Ectodermal cell (in vitro differentiated cells): ENCODE results near the gene GOLM1.

ENCODE experiments used
- H3K27ac ChIP-seq: 2 replicates; pipeline ENCODE4 v1.7.0; 2013; ENCODE audit warnings: mild to moderate bottlenecking, low read depth, low read length; ENCODE audit not compliant: insufficient read depth, poor library complexity, severe bottlenecking
- H3K27me3 ChIP-seq: 2 replicates; pipeline ENCODE4 v1.7.0; 2013; ENCODE audit warnings: mild to moderate bottlenecking, low read length; ENCODE audit not compliant: insufficient read depth, control insufficient read depth, poor library complexity, severe bottlenecking
- H3K36me3 ChIP-seq: one replicate; pipeline ENCODE4 v1.7.0; 2013; ENCODE audit warnings: low read length; ENCODE audit not compliant: control insufficient read depth, insufficient read depth
- H3K4me1 ChIP-seq: one replicate; pipeline ENCODE4 v1.7.0; 2013; ENCODE audit warnings: low read length; ENCODE audit not compliant: control insufficient read depth, insufficient read depth
- H3K4me3 ChIP-seq: 2 replicates; pipeline ENCODE4 v1.7.0; 2013; ENCODE audit warnings: low read depth, low read length, control low read depth; ENCODE audit not compliant: insufficient read depth
- H3K9me3 ChIP-seq: 2 replicates; pipeline ENCODE4 v1.7.0; 2013; ENCODE audit warnings: mild to moderate bottlenecking, low read length, moderate library complexity; ENCODE audit not compliant: control insufficient read depth
- WGBS, 2 experiments: methylation state at CpG; one replicate each; pipeline ENCODE4 v1.1.7; 2013; ENCODE audit warnings: missing lambda C conversion rate in 2 of 2; 5-methylcytosine and 5-hydroxymethylcytosine counted together

GOLM1 gene

DNA sequence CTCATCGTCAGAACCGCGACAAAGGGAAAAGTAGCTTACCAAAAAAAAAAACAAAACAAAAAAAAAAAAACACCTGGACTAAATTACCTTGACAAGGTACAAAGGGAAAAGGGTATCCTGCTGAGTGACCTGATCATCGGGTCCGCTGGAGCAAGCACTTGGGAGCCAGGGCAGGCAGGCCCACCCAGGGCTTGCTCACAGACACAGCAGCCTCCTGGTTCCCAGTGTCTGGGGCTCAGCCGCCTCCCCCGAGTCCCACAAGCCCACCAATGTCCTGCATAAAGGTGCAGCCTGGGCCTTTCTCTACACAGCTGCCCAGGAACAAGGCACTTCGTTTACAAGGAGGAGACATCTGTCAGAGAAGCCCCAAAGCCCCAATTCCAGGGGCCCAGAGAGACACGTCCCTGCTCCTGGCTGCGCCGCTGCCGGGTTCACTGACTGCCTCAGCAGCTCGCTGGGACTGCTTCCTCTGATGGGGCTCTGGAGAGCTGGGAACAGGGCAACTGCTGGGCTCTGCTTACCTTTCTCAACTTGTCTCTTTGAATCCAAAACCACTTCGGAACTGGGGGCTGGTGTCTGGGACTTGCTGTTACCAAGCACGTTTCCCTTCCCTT lies 63.4 kb downstream of the GOLM1 start:
- H3K36me3 ChIP-seq: peaks cover 27% of the 10 kb centered on the region
- H3K27me3 ChIP-seq: no peaks in the 10 kb centered on the region
- no peak overlapping the region for H3K4me3 ChIP-seq
- H3K27ac ChIP-seq: no peak overlapping the region
- H3K9me3 ChIP-seq: no peaks in the 10 kb centered on the region
- WGBS, 2 experiments: 88 to 90% methylated on average over 15 of the region's 15 CpGs
- H3K4me1 ChIP-seq: no peaks in the 10 kb centered on the region

GRCh38 chr9:86034863-86035734 lies 64.3 kb downstream of the GOLM1 start:
- WGBS, 2 experiments: 80 to 82% methylated on average over 17 of the region's 17 CpGs
- no peak overlapping the region for H3K4me3 ChIP-seq
- no peaks in the 10 kb centered on the region for H3K4me1 ChIP-seq

GRCh38 chr9:86027767-86028166 lies 71.6 kb downstream of the GOLM1 start:
- no peaks in the 10 kb centered on the region for H3K9me3 ChIP-seq
- H3K4me3 ChIP-seq: no peak overlapping the region
- no peak overlapping the region for H3K27ac ChIP-seq
- peaks cover 27% of the 10 kb centered on the region for H3K36me3 ChIP-seq
- WGBS, 2 experiments: 99 to 100% methylated on average over 2 to 3 of the region's 4 CpGs
- H3K4me1 ChIP-seq: no peaks in the 10 kb centered on the region
- no peaks in the 10 kb centered on the region for H3K27me3 ChIP-seq

More at GRCh38 chr9:86034863-86035734, 64.3 kb downstream of the GOLM1 start:
- H3K27ac ChIP-seq: no peak overlapping the region
- no peaks in the 10 kb centered on the region for H3K9me3 ChIP-seq
- peaks cover 21% of the 10 kb centered on the region for H3K36me3 ChIP-seq
- no peaks in the 10 kb centered on the region for H3K27me3 ChIP-seq

- Histone ChIP-seq H3K27me3 (no peaks in the 10 kb centered on the region), H3K9me3 (no peaks in the 10 kb centered on the region), H3K4me3 (no peak overlapping the region), H3K27ac (no peak overlapping the region), H3K36me3 (peaks cover 27% of the 10 kb centered on the region), H3K4me1 (no peaks in the 10 kb centered on the region)
- 93 to 100% methylated on average over 2 to 3 of the region's 3 CpGs for WGBS, 2 experiments
Measured at GRCh38 chr9:86022687-86023266, 76.6 kb downstream of the GOLM1 start.

DNA sequence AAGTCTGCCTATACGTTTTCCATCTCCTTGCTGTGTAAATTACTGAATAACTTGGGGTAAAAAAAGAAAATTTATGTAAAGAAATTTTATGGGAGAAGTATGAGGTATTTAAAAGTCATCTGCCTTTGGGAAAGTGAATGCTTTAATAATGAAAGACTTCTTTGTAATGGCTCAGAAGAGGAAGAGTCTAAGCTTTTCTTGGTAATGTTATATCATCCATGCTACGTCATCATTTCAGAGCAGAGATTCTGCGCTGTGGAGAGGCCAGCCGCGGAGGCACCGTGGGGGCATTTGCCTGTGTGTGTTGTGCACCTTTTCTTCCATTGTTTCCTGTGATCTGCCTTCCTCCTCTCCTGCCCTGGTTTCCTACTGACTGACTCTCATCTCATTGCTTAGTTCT lies 78.2 kb downstream of the GOLM1 start:
- no peaks in the 10 kb centered on the region for H3K27me3 ChIP-seq
- H3K4me3 ChIP-seq: no peak overlapping the region
- H3K27ac ChIP-seq: no peak overlapping the region
- no peaks in the 10 kb centered on the region for H3K4me1 ChIP-seq
- WGBS, 2 experiments: 94 to 95% methylated on average over 6 of the region's 6 CpGs
- no peaks in the 10 kb centered on the region for H3K9me3 ChIP-seq
- H3K36me3 ChIP-seq: peaks cover 26% of the 10 kb centered on the region

DNA sequence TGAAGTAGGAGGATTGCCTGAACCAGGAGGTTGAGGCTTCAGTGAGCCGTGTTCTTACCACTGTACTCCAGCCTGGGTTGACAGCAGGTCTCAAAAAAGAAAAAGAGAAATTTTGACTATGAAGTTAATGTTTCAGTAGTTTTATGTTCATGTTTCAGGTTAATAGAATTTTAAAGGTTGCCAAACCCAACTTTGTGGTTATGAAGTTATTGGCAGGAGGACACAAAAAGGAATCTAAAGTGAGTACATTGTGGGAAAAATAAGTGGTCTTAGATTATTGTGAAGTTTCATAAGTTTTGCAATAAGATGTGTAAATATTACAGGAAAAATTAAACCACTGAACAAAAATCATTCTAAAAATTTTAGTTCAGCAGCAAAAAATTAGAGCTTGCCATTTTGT lies 78.6 kb downstream of the GOLM1 start:
- Histone ChIP-seq H3K4me3 (no peak overlapping the region), H3K9me3 (no peaks in the 10 kb centered on the region), H3K27me3 (no peaks in the 10 kb centered on the region), H3K27ac (no peak overlapping the region), H3K36me3 (peaks cover 23% of the 10 kb centered on the region), H3K4me1 (no peaks in the 10 kb centered on the region)
- 86 to 95% methylated on average over 1 of the region's 1 CpG for WGBS, 2 experiments

GRCh38 chr9:86009133-86009532 lies 90.2 kb downstream of the GOLM1 start:
- Histone ChIP-seq H3K27me3 (no peaks in the 10 kb centered on the region), H3K4me1 (no peaks in the 10 kb centered on the region), H3K36me3 (peaks cover 47% of the 10 kb centered on the region), H3K9me3 (peaks cover 4% of the 10 kb centered on the region), H3K4me3 (no peak overlapping the region), H3K27ac (no peak overlapping the region)
- 95 to 98% methylated on average over 2 of the region's 2 CpGs for WGBS, 2 experiments

DNA sequence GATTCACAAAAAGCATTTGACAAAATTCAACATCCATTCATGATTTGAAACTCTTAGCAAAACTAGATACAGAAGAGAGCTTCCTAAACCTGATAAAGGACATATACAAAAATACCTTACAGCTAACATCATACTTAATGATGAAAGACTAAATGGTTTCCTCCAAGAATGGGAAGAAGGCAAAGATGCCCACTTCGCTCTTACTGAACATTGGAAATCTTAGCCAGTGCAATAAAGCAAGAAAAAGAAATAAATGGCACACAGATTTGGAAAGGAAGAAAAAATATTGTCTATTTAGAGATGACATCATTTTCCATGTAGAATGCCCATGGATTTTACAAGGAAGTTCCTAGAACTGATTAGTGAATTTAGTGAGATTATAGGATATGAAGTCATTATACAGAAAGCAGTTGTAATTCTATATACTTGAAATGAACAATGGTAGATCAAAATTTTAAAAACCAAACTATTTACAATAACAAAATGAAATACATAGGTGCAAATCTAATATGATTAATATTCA lies 94.0 kb downstream of the GOLM1 start:
- H3K9me3 ChIP-seq: peaks cover 4% of the 10 kb centered on the region
- no peak overlapping the region for H3K4me3 ChIP-seq
- 100% methylated on average over 1 of the region's 1 CpG for WGBS, 2 experiments
- no peak overlapping the region for H3K27ac ChIP-seq
- H3K4me1 ChIP-seq: no peaks in the 10 kb centered on the region
- no peaks in the 10 kb centered on the region for H3K27me3 ChIP-seq
- H3K36me3 ChIP-seq: peaks cover 39% of the 10 kb centered on the region

GRCh38 chr9:85995599-85995998 lies 103.8 kb downstream of the GOLM1 start:
- no peaks in the 10 kb centered on the region for H3K27me3 ChIP-seq
- H3K4me3 ChIP-seq: no peak overlapping the region
- no peak overlapping the region for H3K27ac ChIP-seq
- H3K4me1 ChIP-seq: no peaks in the 10 kb centered on the region
- no peaks in the 10 kb centered on the region for H3K9me3 ChIP-seq
- H3K36me3 ChIP-seq: peaks cover 13% of the 10 kb centered on the region
- 83 to 100% methylated on average over 1 of the region's 1 CpG for WGBS, 2 experiments

DNA sequence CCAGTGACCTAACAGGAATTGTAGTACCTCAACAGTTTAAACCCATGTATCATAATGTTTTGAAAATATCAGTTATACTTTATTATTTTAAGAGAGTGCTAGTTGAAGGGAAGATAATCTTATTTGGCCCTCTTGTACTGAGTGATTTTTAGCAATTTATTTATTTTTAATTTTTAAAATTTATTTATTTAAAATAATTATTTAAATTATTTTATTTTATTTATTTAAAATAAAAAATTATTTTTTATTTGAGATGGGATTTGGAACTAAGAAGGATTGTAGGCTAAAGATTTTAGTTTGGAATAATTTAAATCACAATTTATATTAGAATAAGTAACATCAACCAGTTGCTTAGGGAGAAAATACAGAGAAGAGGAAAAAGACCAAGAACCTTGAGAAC lies 104.3 kb downstream of the GOLM1 start:
- no peaks in the 10 kb centered on the region for H3K9me3 ChIP-seq
- H3K27me3 ChIP-seq: no peaks in the 10 kb centered on the region
- H3K27ac ChIP-seq: no peak overlapping the region
- no peaks in the 10 kb centered on the region for H3K4me1 ChIP-seq
- H3K36me3 ChIP-seq: peaks cover 13% of the 10 kb centered on the region
- H3K4me3 ChIP-seq: no peak overlapping the region
